CD8-positive, alpha-beta memory T cell (primary cell): ENCODE data around the gene PNPLA3. TPM values are rescaled to one million over a fixed set of nuclear protein-coding genes. Genes with fewer than 3 reads are reported as not detected.

Experiments
- CTCF ChIA-PET: fragments of 350-600 bp; sonication (Branson Sonifier 250); formaldehyde crosslinking; loops from one replicate; lab custom pipeline; 2021; ENCODE audit warnings: antibody characterized with exemption; lab: Charles Lee
- POLR2A ChIA-PET: fragments of 350-600 bp; sonication (Branson Sonifier 250); formaldehyde crosslinking; loops from one replicate; lab custom pipeline; 2021; ENCODE audit warnings: antibody characterized with exemption; lab: Charles Lee
- DNase-seq, 5 donors: peaks; one replicate each; pipeline versions ENCODE4 v3.0.0 to v3.0.0-alpha.2; 2020 to 2022; ENCODE audit warnings: mixed read lengths in 1 of 5
- H3K27ac ChIP-seq: one replicate; pipeline ENCODE4 v1.7.0; 2013; ENCODE audit warnings: low read depth, mild to moderate bottlenecking, low read length, moderate library complexity
- H3K27me3 ChIP-seq: 2 replicates; pipeline ENCODE4 v1.7.0; 2013; ENCODE audit warnings: low read length, mild to moderate bottlenecking; ENCODE audit not compliant: insufficient read depth, poor library complexity, severe bottlenecking
- H3K36me3 ChIP-seq: 2 replicates; pipeline ENCODE4 v1.7.0; 2013; ENCODE audit warnings: mild to moderate bottlenecking, low read length, moderate library complexity; ENCODE audit not compliant: insufficient read depth
- H3K4me1 ChIP-seq: 2 replicates; pipeline ENCODE4 v1.7.0; 2013; ENCODE audit warnings: mild to moderate bottlenecking, low read length, moderate library complexity; ENCODE audit not compliant: insufficient read depth
- H3K4me3 ChIP-seq: 2 replicates; pipeline ENCODE4 v1.7.0; 2013; ENCODE audit warnings: mild to moderate bottlenecking, low read length
- H3K9me3 ChIP-seq: 2 replicates; pipeline ENCODE4 v1.7.0; 2013; ENCODE audit warnings: mild to moderate bottlenecking, low read length
- H3K27ac Mint-ChIP-seq, 8 donors: one replicate each; pipeline ENCODE4 v1.8.0; 2020 to 2021; ENCODE audit warnings: mixed read lengths in 8 of 8, mild to moderate bottlenecking in 6 of 8, inconsistent platforms in 3 of 8, moderate library complexity in 3 of 8
- H3K27me3 Mint-ChIP-seq, 2 donors: one replicate each; pipeline ENCODE4 v1.8.0; 2020 to 2021; ENCODE audit warnings: mixed read lengths in 2 of 2, mild to moderate bottlenecking in 1 of 2, moderate library complexity in 1 of 2
- H3K36me3 Mint-ChIP-seq, 3 donors: one replicate each; pipeline ENCODE4 v1.8.0; 2020 to 2021; ENCODE audit warnings: mixed read lengths in 3 of 3, inconsistent platforms in 1 of 3, mild to moderate bottlenecking in 1 of 3
- H3K4me1 Mint-ChIP-seq, 3 donors: one replicate each; pipeline ENCODE4 v1.8.0; 2020 to 2021; ENCODE audit warnings: mixed read lengths in 3 of 3, inconsistent platforms in 1 of 3, mild to moderate bottlenecking in 1 of 3
- H3K4me3 Mint-ChIP-seq, 7 donors: one replicate each; pipeline ENCODE4 v1.8.0; 2020 to 2021; ENCODE audit warnings: mixed read lengths in 7 of 7, mild to moderate bottlenecking in 6 of 7, moderate library complexity in 4 of 7, inconsistent platforms in 2 of 7
- H3K9me3 Mint-ChIP-seq, 5 donors: one replicate each; pipeline ENCODE4 v1.8.0; 2020 to 2022; ENCODE audit warnings: mixed read lengths in 5 of 5, mild to moderate bottlenecking in 3 of 5, moderate library complexity in 2 of 5, inconsistent platforms in 1 of 5
- polyA plus RNA-seq: library from polyadenylated mRNA; unstranded; fragments of 300-500 nt; fragmentation: Illumina TruSeq; gene quantifications from one replicate; pipeline ENCODE4 v1.2.3, GENCODE V29; 2021
- total RNA-seq, 2 experiments: library from RNA; stranded (reverse); gene quantifications; one replicate each; pipeline ENCODE4 v1.2.3, GENCODE V29; 2021

Gene PNPLA3
- total and polyA plus RNA-seq, 3 experiments from 2014 or later = 0.16 TPM; not detected in 2

- Mint-ChIP-seq H3K27me3 (peaks cover 29 to 44% of the 10 kb centered on the region in 2 donors), H3K4me1 (peaks cover 0 to 17% (median 11%) of the 10 kb centered on the region in 3 donors), H3K4me3 (no peak overlapping the region), H3K36me3 (no peaks in the 10 kb centered on the region), H3K9me3 (no peaks in the 10 kb centered on the region), H3K27ac (peak overlapping the region in 1 of 8 donors; percentile 32)
- ChIA-PET CTCF (interaction anchor here (1.2 kb wide), 2 partner anchors 9 to 1109 kb away, joined by 3 read pairs; no protein-coding TSS in a partner anchor), POLR2A (no interaction called here)
- Histone ChIP-seq H3K4me1 (no peaks in the 10 kb centered on the region), H3K4me3 (no peak overlapping the region), H3K9me3 (no peaks in the 10 kb centered on the region), H3K27me3 (peaks cover 13% of the 10 kb centered on the region), H3K27ac (no peak overlapping the region), H3K36me3 (no peaks in the 10 kb centered on the region)
- no peak for DNase-seq
These were observed 37.8 kb upstream of the PNPLA3 start for GRCh38 chr22:43885786-43886185.

- POLR2A ChIA-PET = no interaction called here
- H3K4me1 Mint-ChIP-seq = peaks cover 0 to 17% (median 11%) of the 10 kb centered on the region in 3 donors
- no peak overlapping the region for H3K4me3 Mint-ChIP-seq
- Histone ChIP-seq H3K4me1 (no peaks in the 10 kb centered on the region), H3K27me3 (peaks cover 13% of the 10 kb centered on the region), H3K9me3 (no peaks in the 10 kb centered on the region), H3K4me3 (no peak overlapping the region), H3K27ac (no peak overlapping the region), H3K36me3 (no peaks in the 10 kb centered on the region)
- no peak overlapping the region for H3K27ac Mint-ChIP-seq
- no peak for DNase-seq
- peaks cover 34 to 44% of the 10 kb centered on the region in 2 donors for H3K27me3 Mint-ChIP-seq
- no peaks in the 10 kb centered on the region for H3K36me3 Mint-ChIP-seq
- CTCF ChIA-PET = no interaction called here
- no peaks in the 10 kb centered on the region for H3K9me3 Mint-ChIP-seq
These were observed 37.4 kb upstream of the PNPLA3 start for GRCh38 chr22:43886231-43886630.

DNA sequence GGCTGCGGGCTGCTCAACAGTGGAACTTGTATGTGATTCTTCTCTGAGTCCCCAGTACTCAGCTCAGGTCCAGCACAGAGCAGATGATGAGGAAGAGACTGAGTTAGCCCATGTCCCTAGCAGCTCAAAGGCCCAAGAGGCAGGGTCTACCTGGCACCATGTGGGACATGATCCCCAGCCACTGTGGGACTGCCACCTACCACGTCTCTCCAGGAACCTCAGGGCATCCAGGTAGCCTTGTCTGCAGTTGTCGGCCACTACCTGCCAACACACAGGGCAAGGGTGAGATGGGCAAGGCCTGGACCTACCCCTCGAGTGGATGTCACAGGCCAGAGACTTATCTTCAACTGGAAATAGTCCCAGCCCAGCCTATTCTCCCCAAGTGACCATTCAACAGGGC, 36.2 kb upstream of the PNPLA3 start:
- CTCF ChIA-PET = no interaction called here
- H3K4me3 Mint-ChIP-seq = no peak overlapping the region

DNA sequence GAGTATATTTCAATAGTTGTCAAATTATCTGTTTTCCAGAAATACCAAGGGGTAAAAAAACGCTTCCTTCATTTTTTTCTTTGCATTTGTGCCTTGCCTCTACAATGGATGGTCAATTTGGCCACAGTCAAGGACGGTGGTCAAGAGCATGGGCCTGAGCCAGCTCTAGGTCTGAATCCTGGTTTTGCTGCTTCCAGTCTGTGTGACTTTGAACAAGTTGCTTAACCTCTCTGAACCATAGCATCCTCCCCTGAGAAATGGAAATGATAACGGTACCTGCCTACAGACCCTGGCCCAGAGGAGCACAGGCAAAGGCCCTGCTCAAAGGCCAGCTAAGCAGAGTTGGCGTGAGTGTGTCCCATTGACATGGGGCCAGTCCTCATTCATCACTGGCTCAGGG, 34.9 kb upstream of the PNPLA3 start:
- Histone ChIP-seq H3K4me3 (no peak overlapping the region), H3K27ac (no peak overlapping the region), H3K9me3 (no peaks in the 10 kb centered on the region), H3K36me3 (no peaks in the 10 kb centered on the region), H3K4me1 (no peaks in the 10 kb centered on the region), H3K27me3 (peaks cover 13% of the 10 kb centered on the region)
- DNase-seq = no peak
- ChIA-PET CTCF (no interaction called here), POLR2A (no interaction called here)
- Mint-ChIP-seq H3K9me3 (no peaks in the 10 kb centered on the region), H3K4me3 (no peak overlapping the region), H3K4me1 (peaks cover 0 to 18% (median 9%) of the 10 kb centered on the region in 3 donors), H3K27me3 (peaks cover 40 to 56% of the 10 kb centered on the region in 2 donors), H3K27ac (peak overlapping the region in 1 of 8 donors; percentile 14), H3K36me3 (no peaks in the 10 kb centered on the region)

More for the DNA sequence above, 36.2 kb upstream of the PNPLA3 start:
- peaks cover 0 to 20% (median 11%) of the 10 kb centered on the region in 3 donors for H3K4me1 Mint-ChIP-seq
- H3K27ac ChIP-seq = no peak overlapping the region
- H3K36me3 Mint-ChIP-seq = no peaks in the 10 kb centered on the region
- H3K4me3 ChIP-seq = no peak overlapping the region
- H3K27ac Mint-ChIP-seq = no peak overlapping the region
- POLR2A ChIA-PET = no interaction called here
- H3K9me3 ChIP-seq = no peaks in the 10 kb centered on the region
- H3K27me3 Mint-ChIP-seq = peaks cover 39 to 50% of the 10 kb centered on the region in 2 donors
- H3K27me3 ChIP-seq = peaks cover 13% of the 10 kb centered on the region
- H3K4me1 ChIP-seq = no peaks in the 10 kb centered on the region
- no peaks in the 10 kb centered on the region for H3K36me3 ChIP-seq
- no peaks in the 10 kb centered on the region for H3K9me3 Mint-ChIP-seq
- no peak for DNase-seq

DNA sequence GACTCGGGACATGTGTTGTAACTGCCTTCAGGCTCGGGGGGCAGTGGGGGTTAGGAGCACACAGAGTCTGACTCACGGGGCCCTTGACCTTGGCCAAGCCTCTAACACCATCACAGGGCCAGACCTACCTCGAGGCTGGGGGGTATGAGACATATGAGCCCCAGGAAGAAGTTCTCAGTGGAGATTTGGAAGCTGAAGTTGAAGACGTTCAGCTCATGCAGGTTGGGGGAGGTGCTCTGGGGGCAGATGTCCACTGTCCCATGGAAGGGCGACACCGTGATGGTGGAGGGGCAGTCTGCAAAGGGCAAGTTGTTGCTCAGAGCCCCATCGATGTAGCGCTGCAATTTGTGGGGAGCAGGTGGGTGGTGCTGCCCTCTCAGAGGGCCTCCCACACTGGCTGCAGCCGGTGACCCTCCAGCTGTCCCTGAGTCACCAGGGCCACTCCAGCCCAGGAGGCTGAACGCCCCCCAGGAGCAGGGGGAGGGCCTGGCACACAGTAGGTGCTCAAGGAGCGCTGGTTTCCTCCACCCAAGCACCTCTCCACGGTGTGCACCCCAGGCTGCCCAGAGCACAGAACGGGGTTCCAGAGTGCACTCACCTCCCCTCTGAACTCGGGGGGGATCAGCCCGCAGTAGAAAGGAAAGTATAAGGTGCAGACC, 34.3 kb upstream of the PNPLA3 start:
- Mint-ChIP-seq H3K4me3 (no peak overlapping the region), H3K9me3 (no peaks in the 10 kb centered on the region), H3K4me1 (peaks cover 0 to 14% (median 8%) of the 10 kb centered on the region in 3 donors), H3K27ac (no peak overlapping the region), H3K27me3 (peaks cover 46 to 59% of the 10 kb centered on the region in 2 donors), H3K36me3 (no peaks in the 10 kb centered on the region)
- ChIA-PET POLR2A (no interaction called here), CTCF (no interaction called here)
- no peak overlapping the region for H3K4me3 ChIP-seq
- DNase-seq = no peak
- no peaks in the 10 kb centered on the region for H3K4me1 ChIP-seq
- H3K27me3 ChIP-seq = peaks cover 16% of the 10 kb centered on the region
- H3K27ac ChIP-seq = no peak overlapping the region
- no peaks in the 10 kb centered on the region for H3K9me3 ChIP-seq
- H3K36me3 ChIP-seq = no peaks in the 10 kb centered on the region

GRCh38 chr22:43889860-43890253, 33.7 kb upstream of the PNPLA3 start:
- no peak overlapping the region for H3K27ac Mint-ChIP-seq

DNA sequence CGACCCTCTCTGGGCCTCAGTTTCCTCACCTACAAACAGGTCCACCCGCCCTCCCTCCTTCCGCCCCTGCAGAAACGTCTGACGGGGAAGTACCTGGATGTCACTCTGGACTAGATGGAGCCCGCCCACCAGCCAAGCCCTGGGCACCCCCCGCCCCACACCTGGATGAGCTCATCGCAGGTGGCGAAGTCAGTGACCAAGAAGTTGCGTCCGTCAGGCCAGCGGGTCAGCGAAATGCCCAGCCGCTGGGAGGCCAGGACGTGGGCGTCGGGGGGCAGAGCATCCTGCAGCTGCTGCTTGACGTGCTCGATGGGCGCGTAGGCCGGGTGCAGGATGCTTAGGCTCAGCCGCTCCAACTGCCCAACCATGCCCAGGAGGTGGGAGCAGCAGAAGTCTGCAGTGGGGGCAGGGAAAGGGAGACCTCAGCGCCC, 32.7 kb upstream of the PNPLA3 start:
- no peaks in the 10 kb centered on the region for H3K4me1 ChIP-seq
- H3K9me3 ChIP-seq = no peaks in the 10 kb centered on the region
- H3K27ac Mint-ChIP-seq = no peak overlapping the region
- H3K4me1 Mint-ChIP-seq = peaks cover 0 to 5% (median 0%) of the 10 kb centered on the region in 3 donors
- no peak overlapping the region for H3K4me3 ChIP-seq
- CTCF ChIA-PET = no interaction called here
- no peaks in the 10 kb centered on the region for H3K9me3 Mint-ChIP-seq
- H3K36me3 Mint-ChIP-seq = no peaks in the 10 kb centered on the region
- DNase-seq = no peak
- peaks cover 16% of the 10 kb centered on the region for H3K27me3 ChIP-seq
- H3K4me3 Mint-ChIP-seq = no peak overlapping the region
- no peak overlapping the region for H3K27ac ChIP-seq
- H3K36me3 ChIP-seq = no peaks in the 10 kb centered on the region
- H3K27me3 Mint-ChIP-seq = peaks cover 51 to 55% of the 10 kb centered on the region in 2 donors
- POLR2A ChIA-PET = no interaction called here

More at GRCh38 chr22:43889860-43890253, 33.7 kb upstream of the PNPLA3 start:
- Mint-ChIP-seq H3K4me1 (peaks cover 0 to 8% (median 3%) of the 10 kb centered on the region in 3 donors), H3K36me3 (no peaks in the 10 kb centered on the region), H3K4me3 (no peak overlapping the region), H3K9me3 (no peaks in the 10 kb centered on the region), H3K27me3 (peaks cover 46 to 56% of the 10 kb centered on the region in 2 donors)
- Histone ChIP-seq H3K27ac (no peak overlapping the region), H3K27me3 (peaks cover 16% of the 10 kb centered on the region), H3K9me3 (no peaks in the 10 kb centered on the region), H3K4me1 (no peaks in the 10 kb centered on the region), H3K36me3 (no peaks in the 10 kb centered on the region), H3K4me3 (no peak overlapping the region)
- POLR2A ChIA-PET = no interaction called here
- no peak for DNase-seq
- CTCF ChIA-PET = no interaction called here

GRCh38 chr22:43891360-43892182, 32.0 kb upstream of the PNPLA3 start, which contains the start of gene PNPLA5:
Gene PNPLA5 (minus strand): TSS chr22:43892013. CDS start chr22:43891880, 133 bp downstream.
- Mint-ChIP-seq H3K27me3 (peaks cover 51 to 55% of the 10 kb centered on the region in 2 donors), H3K9me3 (no peaks in the 10 kb centered on the region), H3K27ac (no peak within 1 kb of the TSS), H3K36me3 (no peaks in the 10 kb centered on the region), H3K4me3 (no peak within 1 kb of the TSS), H3K4me1 (peaks cover 0 to 5% (median 0%) of the 10 kb centered on the region in 3 donors)
- Histone ChIP-seq H3K27ac (no peak within 1 kb of the TSS), H3K4me3 (no peak within 1 kb of the TSS), H3K9me3 (no peaks in the 10 kb centered on the region), H3K36me3 (no peaks in the 10 kb centered on the region), H3K4me1 (no peaks in the 10 kb centered on the region), H3K27me3 (peaks cover 16% of the 10 kb centered on the region)
- ChIA-PET POLR2A (no interaction called here), CTCF (no interaction called here)
- DNase-seq = no peak
